HG03439 (cell line): ENCODE data around the gene RAPGEF3.
A peak's percentile ranks its signal among the peaks of the same experiment; 100 is the strongest.

Source experiments
- ATAC-seq: cut with Tn5 transposase; IDR thresholded peaks from one replicate; pipeline ENCODE4 v1.9.1; 2021; ENCODE audit warnings: mild to moderate bottlenecking, moderate library complexity; ENCODE audit not compliant: unreplicated experiment

RAPGEF3 gene

GRCh38 chr12:47757840-47758583 lies 668 bp downstream of the RAPGEF3 start:
- no peak for ATAC-seq

GRCh38 chr12:47757364-47757839 lies 1.3 kb downstream of the RAPGEF3 start:
- no peak for ATAC-seq

- ATAC-seq, result peak; percentile 70
These were observed 2.8 kb downstream of the RAPGEF3 start for GRCh38 chr12:47755655-47756562.

- no peak for ATAC-seq
These were observed 3.8 kb downstream of the RAPGEF3 start for GRCh38 chr12:47754881-47755280.

GRCh38 chr12:47754126-47754525 lies 4.6 kb downstream of the RAPGEF3 start:
- ATAC-seq, result no peak

- no peak for ATAC-seq
These were observed 5.4 kb downstream of the RAPGEF3 start for GRCh38 chr12:47753021-47754001.

- ATAC-seq, result no peak
These were observed 6.1 kb downstream of the RAPGEF3 start for GRCh38 chr12:47752552-47752951.

- ATAC-seq, result no peak
These were observed 6.6 kb downstream of the RAPGEF3 start for GRCh38 chr12:47752121-47752520.

GRCh38 chr12:47751561-47751960 lies 7.1 kb downstream of the RAPGEF3 start:
- ATAC-seq, result no peak

- ATAC-seq, result no peak
These were observed 7.7 kb downstream of the RAPGEF3 start for GRCh38 chr12:47750916-47751470.

- ATAC-seq, result no peak
These were observed 8.4 kb downstream of the RAPGEF3 start for GRCh38 chr12:47750229-47750798.

GRCh38 chr12:47748899-47749298 lies 9.8 kb downstream of the RAPGEF3 start:
- ATAC-seq, result no peak

GRCh38 chr12:47748507-47748828 lies 10.2 kb downstream of the RAPGEF3 start:
- no peak for ATAC-seq

- ATAC-seq, result no peak
These were observed 10.8 kb downstream of the RAPGEF3 start for GRCh38 chr12:47747596-47748506.

GRCh38 chr12:47747126-47747525 lies 11.6 kb downstream of the RAPGEF3 start:
- ATAC-seq, result no peak

GRCh38 chr12:47746523-47746922 lies 12.2 kb downstream of the RAPGEF3 start:
- ATAC-seq, result no peak

GRCh38 chr12:47746073-47746472 lies 12.6 kb downstream of the RAPGEF3 start:
- no peak for ATAC-seq

- no peak for ATAC-seq
These were observed 13.1 kb downstream of the RAPGEF3 start for GRCh38 chr12:47745485-47746041.
